Activated T-cell treated with anti-CD3 and anti-CD28 coated beads for 1 hour (primary cell): Measurements from ENCODE around the gene SEMA4B.
"Not testable (repeated sequence)": the region's sequence is repeated elsewhere in the genome, so short reads cannot be mapped to it uniquely, and the experiment has no call there.

Experiments used
- DNase-seq: peaks from one replicate; pipeline ENCODE4 v3.0.0-alpha.2; 2020; ENCODE audit warnings: low read depth

SEMA4B gene

DNA sequence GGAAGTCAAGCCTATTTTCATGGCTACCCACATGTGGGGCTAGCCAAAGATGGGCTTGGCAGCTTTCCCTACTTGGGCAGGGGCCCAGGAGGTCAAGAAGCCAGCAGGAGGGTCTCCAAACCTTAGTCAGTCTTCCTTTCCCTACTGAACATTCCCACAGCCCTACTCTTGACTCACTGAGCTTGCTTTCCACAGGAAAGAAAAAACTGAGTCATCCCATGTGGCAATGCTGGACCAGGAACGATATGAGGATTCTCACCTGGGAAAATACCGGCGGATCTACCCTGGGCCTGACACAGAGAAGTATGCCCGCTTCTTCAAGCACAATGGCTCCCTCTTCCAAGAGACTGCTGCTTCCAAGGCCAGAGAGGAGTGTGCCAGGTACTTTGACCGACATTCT lies 60.7 kb downstream of the SEMA4B start:
- no peak for DNase-seq

DNA sequence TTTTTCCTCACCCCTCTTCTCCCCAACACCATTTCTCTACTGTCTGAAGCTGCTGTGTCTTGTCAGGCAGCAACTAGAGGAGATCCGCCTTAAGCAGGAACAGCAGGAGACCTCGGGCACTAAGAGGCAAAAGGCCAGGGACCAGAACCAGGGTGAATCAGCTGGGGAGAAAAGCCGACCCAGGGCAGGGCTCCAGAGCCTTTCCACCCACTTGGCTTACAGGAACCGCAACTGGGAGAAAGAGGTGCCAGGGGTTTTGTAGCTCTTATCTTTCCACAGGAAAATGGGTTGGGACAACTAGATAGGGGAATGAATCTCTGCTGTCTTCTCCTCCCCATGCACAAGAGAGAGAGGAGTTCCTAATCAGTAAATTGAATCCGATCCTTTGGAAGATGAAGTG lies 61.3 kb downstream of the SEMA4B start:
- no peak for DNase-seq

DNA sequence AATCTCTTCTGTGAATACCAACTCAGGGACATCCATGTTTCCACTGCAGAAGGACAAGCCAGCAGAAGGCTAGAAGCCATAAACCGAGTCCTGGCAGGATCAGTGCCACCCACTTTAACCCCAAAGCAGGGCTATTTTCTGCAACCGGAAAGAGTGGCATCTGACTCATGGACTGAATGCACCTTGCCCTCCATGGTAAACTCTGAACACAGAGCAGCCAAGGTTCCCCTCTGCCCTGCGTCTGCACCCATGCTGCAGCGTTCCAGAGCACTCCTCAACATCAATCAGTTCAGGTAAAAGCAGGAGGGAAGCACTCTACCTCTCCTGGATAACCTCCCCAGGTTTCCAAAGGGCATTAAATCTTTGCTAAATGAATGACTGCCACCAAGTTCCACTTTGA lies 63.5 kb downstream of the SEMA4B start:
- DNase-seq = no peak

DNA sequence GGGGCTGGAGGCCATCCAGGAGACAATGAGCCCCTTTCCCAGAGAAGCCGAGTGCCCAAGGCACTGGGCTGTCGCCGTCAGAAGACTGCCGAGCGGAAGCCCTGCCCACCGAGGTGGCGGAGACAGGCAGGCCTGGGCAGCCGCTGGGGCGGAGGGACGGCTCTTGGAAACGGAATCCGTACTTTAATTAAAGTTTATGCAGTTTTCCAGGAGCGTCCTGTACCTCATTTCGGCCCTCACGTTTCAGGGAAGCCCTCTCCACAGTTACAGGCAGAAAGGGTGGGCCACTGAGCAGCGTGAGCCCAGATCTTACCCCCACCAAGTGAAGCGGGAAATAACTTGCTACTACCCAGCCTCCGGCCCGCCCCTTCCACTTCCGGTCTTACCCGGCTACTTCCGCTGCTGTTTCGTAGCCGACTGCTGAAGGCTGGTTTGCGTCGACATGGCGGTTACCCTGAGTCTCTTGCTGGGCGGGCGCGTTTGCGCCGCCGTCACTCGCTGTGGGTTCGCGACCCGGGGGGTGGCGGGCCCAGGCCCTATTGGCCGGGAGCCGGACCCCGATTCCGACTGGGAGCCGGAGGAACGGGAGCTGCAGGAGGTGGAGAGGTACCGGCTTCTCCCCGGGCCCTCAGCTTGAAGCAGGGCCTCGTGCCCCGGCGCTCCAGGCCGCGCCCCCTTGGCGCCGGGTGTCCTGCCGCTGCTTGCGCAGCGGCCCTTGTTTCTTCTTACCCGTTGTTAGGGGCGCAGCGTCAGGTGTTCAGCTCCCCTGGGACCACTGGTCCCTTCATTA lies 64.3 kb downstream of the SEMA4B start, which contains the start of gene NGRN:
Gene NGRN, plus strand, starts transcription at position 402 of the 790 bp plus-strand sequence. Its CDS starts 41 bp downstream, at position 443.
- DNase-seq = peak; percentile 80

DNA sequence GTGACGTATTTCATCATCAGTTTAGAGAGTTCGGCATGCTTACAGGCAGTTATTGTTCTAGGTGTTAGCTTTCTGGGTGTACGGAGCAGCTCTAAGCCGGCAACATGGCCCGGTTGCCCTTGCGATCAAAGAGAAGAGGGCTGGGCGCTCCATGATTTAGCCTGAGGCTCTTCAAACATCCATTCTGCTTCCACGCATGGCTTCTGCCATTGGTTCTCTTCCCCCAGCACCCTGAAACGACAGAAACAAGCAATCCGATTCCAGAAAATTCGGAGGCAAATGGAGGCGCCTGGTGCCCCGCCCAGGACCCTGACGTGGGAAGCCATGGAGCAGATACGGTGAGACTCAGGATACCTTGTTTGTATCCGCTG lies 64.9 kb downstream of the SEMA4B start:
- DNase-seq = no peak

DNA sequence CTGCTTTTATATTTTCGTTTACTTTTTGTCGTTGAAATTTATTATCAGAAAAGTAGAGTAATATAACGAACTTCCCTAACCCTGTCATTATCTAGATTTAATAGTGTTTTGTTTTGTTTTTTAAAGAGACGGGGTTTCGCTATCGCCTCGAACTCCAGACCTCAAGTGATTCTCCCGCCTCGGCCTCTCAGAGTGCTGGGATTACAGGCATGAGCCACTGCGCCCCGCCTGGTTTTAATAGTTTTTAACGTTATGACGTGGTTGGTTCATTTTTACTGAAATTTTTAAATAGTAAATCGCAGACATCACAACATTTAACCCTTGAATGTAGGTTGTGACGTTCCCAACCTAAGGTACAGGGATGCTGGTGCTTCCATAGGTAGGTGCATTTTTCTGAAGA lies 65.4 kb downstream of the SEMA4B start:
- DNase-seq = no peak

DNA sequence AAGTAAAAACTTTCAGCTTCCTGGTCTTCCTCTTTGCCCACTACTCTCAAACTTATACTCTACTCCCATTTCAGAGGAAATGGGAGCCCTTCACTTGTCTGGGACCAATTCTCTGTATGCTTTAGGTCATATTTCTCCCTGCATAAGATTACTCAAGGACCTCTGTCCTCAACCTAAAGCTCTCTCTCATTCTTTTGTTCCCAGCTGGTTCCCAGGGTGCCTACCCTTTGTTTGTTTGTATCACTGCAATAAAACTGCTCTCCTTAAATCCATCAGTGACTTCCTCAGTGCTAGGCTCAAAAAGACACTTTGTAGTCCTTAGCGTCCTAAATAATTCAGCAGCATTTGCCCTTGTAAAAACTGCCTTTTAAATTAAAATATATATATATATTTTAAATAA lies 67.3 kb downstream of the SEMA4B start:
- DNase-seq = no peak

DNA sequence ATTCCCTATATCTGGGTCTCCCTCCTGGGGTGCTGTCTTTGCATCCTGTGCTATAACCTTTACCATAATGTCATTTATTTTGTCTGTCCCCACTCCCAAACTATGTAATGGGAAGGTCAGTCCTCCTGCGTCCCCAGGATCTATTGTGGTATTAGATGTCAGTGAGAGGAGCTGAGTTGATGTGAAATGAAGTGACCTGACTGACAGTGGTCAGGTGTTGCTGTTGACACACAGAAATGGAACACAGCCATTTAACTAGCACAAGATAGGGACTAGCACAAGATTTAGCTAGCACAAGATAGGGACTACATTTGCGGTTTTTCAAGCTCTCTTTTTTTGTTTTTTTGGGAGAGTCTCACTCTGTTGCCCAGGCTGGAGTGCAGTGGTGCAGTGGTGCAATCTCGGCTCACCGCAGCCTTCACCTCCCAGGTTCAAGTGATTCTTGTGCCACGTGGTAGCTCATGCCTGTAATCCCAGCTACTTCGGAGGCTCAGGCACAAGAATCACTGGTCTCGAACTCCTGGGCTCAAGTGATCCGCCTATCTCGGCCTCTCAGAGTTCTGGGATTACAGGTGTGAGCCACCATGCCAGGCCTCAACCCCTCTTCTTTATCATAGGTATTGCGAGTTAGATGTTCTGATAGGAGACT lies 69.5 kb downstream of the SEMA4B start:
- DNase-seq = no peak

DNA sequence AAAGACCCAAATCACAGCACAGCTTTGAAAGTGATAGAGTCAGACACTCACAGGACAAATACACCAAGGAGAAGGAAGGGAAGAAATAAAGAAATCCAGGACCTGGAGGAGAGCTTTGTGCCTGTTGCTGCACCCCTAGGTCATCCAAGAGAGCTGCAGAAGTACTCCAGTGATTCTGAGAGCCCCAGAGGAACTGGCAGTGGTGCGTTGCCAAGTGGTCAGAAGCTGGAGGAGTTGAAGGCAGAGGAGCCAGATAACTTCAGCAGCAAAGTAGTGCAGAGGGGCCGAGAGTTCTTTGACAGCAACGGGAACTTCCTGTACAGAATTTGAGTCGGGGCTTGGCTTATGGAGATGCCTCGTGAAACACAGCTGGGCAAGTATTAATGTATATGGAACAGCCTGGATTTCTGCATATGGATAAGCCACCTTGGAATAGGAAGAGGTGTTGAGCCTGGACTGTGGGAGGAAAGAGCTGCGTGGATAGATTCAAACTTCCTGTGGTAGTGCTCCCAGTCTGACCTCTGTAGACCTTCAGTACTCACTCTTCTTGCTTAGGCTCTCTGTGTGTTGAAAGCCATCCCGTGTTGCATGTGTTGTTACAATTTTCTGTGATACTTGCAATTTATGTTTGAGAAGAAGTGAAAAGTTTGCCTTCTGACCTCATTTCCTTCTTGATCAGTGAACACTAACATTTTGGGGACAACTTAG lies 70.5 kb downstream of the SEMA4B start:
- no peak for DNase-seq

DNA sequence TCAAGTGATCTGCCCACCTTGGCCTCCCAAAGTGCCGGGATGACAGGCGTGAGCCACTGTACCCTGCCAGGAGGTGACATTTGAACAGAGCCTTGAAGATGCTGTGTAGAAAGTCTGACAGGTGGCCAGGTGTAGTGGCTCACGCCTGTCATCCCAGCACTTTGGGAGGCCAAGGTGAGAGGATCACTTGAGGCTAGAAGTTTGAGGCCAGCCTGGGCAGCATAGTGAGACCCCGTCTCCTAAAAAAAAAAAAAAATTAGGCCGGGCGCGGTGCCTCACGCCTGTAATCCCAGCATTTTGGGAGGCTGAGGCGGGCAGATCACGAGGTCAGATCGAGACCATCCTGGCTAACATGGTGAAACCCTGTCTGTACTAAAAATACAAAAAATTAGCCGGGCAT lies 77.3 kb downstream of the SEMA4B start:
- not testable (repeated sequence) for DNase-seq
